KOPT-K1 (cell line): ENCODE data around the gene TBC1D13.
A peak's percentile ranks its signal among the peaks of the same experiment; 100 is the strongest.
"Not testable (repeated sequence)": the region's sequence is repeated elsewhere in the genome, so short reads cannot be mapped to it uniquely, and the experiment has no call there.

Experiments
- H3K27ac ChIP-seq: fragments of 200-600 bp; sonication (generic); 2 replicates; pipeline ENCODE4 v1.5.1; 2016; ENCODE audit warnings: antibody characterized with exemption, mild to moderate bottlenecking, low read depth, low read length; ENCODE audit not compliant: poor library complexity, severe bottlenecking
- H3K36me3 ChIP-seq: fragments of 200-600 bp; sonication (generic); 2 replicates; pipeline ENCODE4 v1.5.1; 2017; ENCODE audit warnings: antibody characterized with exemption, mild to moderate bottlenecking, low read length, moderate library complexity; ENCODE audit not compliant: insufficient read depth
- H3K9me3 ChIP-seq: fragments of 200-600 bp; sonication (generic); 2 replicates; pipeline ENCODE4 v1.5.1; 2017; ENCODE audit warnings: antibody characterized with exemption, low read length, mild to moderate bottlenecking; ENCODE audit not compliant: insufficient read depth, poor library complexity, severe bottlenecking

Gene TBC1D13

GRCh38 chr9:128841694-128842492, 54.8 kb downstream of the TBC1D13 start:
- no peaks in the 10 kb centered on the region for H3K9me3 ChIP-seq
- H3K27ac ChIP-seq, result no peak overlapping the region
- peaks cover 6% of the 10 kb centered on the region; the same call in 1 of the 2 replicates for H3K36me3 ChIP-seq

GRCh38 chr9:128843171-128843570, 56.1 kb downstream of the TBC1D13 start:
- not testable (repeated sequence) for H3K27ac ChIP-seq, H3K9me3 ChIP-seq, H3K36me3 ChIP-seq

GRCh38 chr9:128845186-128845931, 58.3 kb downstream of the TBC1D13 start:
- Histone ChIP-seq H3K36me3 (peaks cover 6% of the 10 kb centered on the region; the same call in 1 of the 2 replicates), H3K9me3 (no peaks in the 10 kb centered on the region), H3K27ac (no peak overlapping the region)

- peaks cover 6% of the 10 kb centered on the region; the same call in 1 of the 2 replicates for H3K36me3 ChIP-seq
- peak overlapping the region; percentile 55 for H3K27ac ChIP-seq
Observed at GRCh38 chr9:128846680-128847030, 59.6 kb downstream of the TBC1D13 start.

GRCh38 chr9:128847803-128848202, 60.8 kb downstream of the TBC1D13 start:
- peaks cover 8% of the 10 kb centered on the region for H3K9me3 ChIP-seq

More at GRCh38 chr9:128846680-128847030, 59.6 kb downstream of the TBC1D13 start:
- H3K9me3 ChIP-seq, result peaks cover 8% of the 10 kb centered on the region

GRCh38 chr9:128851024-128851423, 64.0 kb downstream of the TBC1D13 start:
- not testable (repeated sequence) for H3K36me3 ChIP-seq, H3K27ac ChIP-seq, H3K9me3 ChIP-seq

More at GRCh38 chr9:128847803-128848202, 60.8 kb downstream of the TBC1D13 start:
- H3K36me3 ChIP-seq, result no peaks in the 10 kb centered on the region
- H3K27ac ChIP-seq, result no peak overlapping the region

GRCh38 chr9:128851779-128852600, 64.9 kb downstream of the TBC1D13 start:
- not testable (repeated sequence) for H3K36me3 ChIP-seq, H3K27ac ChIP-seq, H3K9me3 ChIP-seq

- H3K36me3 ChIP-seq, H3K27ac ChIP-seq, H3K9me3 ChIP-seq: not testable (repeated sequence)
Observed at GRCh38 chr9:128852646-128853045, 65.6 kb downstream of the TBC1D13 start.

GRCh38 chr9:128854454-128854853, 67.4 kb downstream of the TBC1D13 start:
- H3K36me3 ChIP-seq, H3K9me3 ChIP-seq, H3K27ac ChIP-seq: not testable (repeated sequence)

- H3K27ac ChIP-seq, H3K9me3 ChIP-seq, H3K36me3 ChIP-seq: not testable (repeated sequence)
Observed at GRCh38 chr9:128858476-128858875, 71.4 kb downstream of the TBC1D13 start.
